Hepatocyte (in vitro differentiated cells): ENCODE measurements around the gene LONP1.

ENCODE experiments used
- CTCF ChIP-seq: fragments of 200-600 bp; sonication (generic); IDR thresholded peaks from 2 replicates; pipeline ENCODE4 v1.5.1; 2016; ENCODE audit warnings: antibody characterized with exemption, mild to moderate bottlenecking; ENCODE audit not compliant: poor library complexity
- EZH2 ChIP-seq: fragments of 200-600 bp; sonication (generic); IDR thresholded peaks from 2 replicates; pipeline ENCODE4 v1.6.1; 2016; ENCODE audit warnings: antibody characterized with exemption, mild to moderate bottlenecking, borderline replicate concordance

GRCh38 chr19:5711713-5712161 lies 8.2 kb downstream of the LONP1 start:
- TF ChIP-seq CTCF (no peak), EZH2 (no peak)
